ENCODE data around the gene MYOM3.

MYOM3 gene

GRCh38 chr1:24125456-24125855, 13.5 kb upstream of the MYOM3 start:
- Mint-ChIP-seq H3K27ac (no peak overlapping the region), H3K9me3 (no peaks in the 10 kb centered on the region), H3K4me1 (no peaks in the 10 kb centered on the region), H3K36me3 (no peaks in the 10 kb centered on the region), H3K4me3 (no peak overlapping the region)
- DNase-seq (ENCODE audit: low spot score in 2 of 2) = no peak
- ATAC-seq = no peak

- Mint-ChIP-seq H3K4me1 (no peaks in the 10 kb centered on the region), H3K36me3 (no peaks in the 10 kb centered on the region), H3K27ac (no peak overlapping the region), H3K9me3 (no peaks in the 10 kb centered on the region), H3K4me3 (no peak overlapping the region)
- ATAC-seq (no peak), DNase-seq (ENCODE audit: low spot score in 2 of 2) (no peak)
Measured at GRCh38 chr1:24124980-24125379, 13.0 kb upstream of the MYOM3 start.

DNA sequence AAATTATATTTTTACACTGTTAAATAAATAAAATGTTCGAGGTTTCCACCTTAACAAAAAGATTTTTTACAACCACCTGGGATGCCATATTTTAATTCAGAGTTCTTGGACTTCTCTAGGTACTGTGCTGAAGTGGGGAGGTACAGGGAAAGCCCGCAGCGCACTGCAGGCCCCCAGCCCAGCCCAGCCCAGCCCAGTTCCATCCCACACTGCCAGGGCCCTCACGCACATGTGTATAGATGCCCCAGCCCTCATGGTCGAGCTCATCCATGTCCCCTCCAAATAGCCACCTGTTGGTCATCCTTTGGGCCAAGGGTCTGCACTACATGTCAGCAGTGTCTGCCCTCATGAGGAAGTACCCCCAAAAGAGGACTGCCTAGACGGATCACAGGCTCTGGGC, 11.7 kb upstream of the MYOM3 start:
- no peaks in the 10 kb centered on the region for H3K4me1 Mint-ChIP-seq
- DNase-seq (ENCODE audit: low spot score in 2 of 2) (no peak), ATAC-seq (no peak)
- H3K36me3 Mint-ChIP-seq = no peaks in the 10 kb centered on the region
- H3K27ac Mint-ChIP-seq = no peak overlapping the region
- H3K9me3 Mint-ChIP-seq = no peaks in the 10 kb centered on the region
- H3K4me3 Mint-ChIP-seq = no peak overlapping the region

- H3K4me3 Mint-ChIP-seq = no peak overlapping the region
- DNase-seq (ENCODE audit: low spot score in 2 of 2) = no peak
- H3K4me1 Mint-ChIP-seq = no peaks in the 10 kb centered on the region
- no peaks in the 10 kb centered on the region for H3K36me3 Mint-ChIP-seq
- no peak overlapping the region for H3K27ac Mint-ChIP-seq
- H3K9me3 Mint-ChIP-seq = no peaks in the 10 kb centered on the region
- ATAC-seq = no peak
Measured at GRCh38 chr1:24122776-24123175, 10.8 kb upstream of the MYOM3 start.

DNA sequence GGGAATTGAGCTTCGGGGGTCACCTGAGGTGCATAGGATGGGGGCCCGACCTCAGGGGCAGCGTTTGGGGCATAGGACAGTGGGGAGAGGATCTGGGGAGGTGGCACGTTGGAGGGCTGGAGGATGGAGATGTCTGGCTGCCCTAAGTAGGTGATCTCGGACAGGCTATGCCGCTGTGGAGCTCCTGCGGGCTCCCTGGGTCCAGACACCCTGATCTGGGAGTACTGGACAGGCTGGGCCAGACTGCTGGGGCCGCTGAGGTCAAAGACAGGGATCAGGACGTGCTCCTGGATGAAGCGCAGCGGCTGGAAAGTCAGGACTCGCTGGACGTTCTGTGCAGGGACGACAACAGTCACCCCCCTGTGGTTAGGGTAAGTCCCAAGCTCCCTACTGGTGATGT, 9.5 kb upstream of the MYOM3 start:
- no peak for ATAC-seq
- H3K27ac Mint-ChIP-seq = no peak overlapping the region
- DNase-seq (ENCODE audit: low spot score in 2 of 2) = no peak
- no peaks in the 10 kb centered on the region for H3K36me3 Mint-ChIP-seq
- H3K4me3 Mint-ChIP-seq = no peak overlapping the region
- H3K4me1 Mint-ChIP-seq = no peaks in the 10 kb centered on the region
- H3K9me3 Mint-ChIP-seq = no peaks in the 10 kb centered on the region

- no peaks in the 10 kb centered on the region for H3K4me1 Mint-ChIP-seq
- no peaks in the 10 kb centered on the region for H3K9me3 Mint-ChIP-seq
- DNase-seq (ENCODE audit: low spot score in 2 of 2) (no peak), ATAC-seq (no peak)
- H3K36me3 Mint-ChIP-seq = no peaks in the 10 kb centered on the region
- H3K4me3 Mint-ChIP-seq = no peak overlapping the region
- H3K27ac Mint-ChIP-seq = no peak overlapping the region
Measured at GRCh38 chr1:24120965-24121364, 9.0 kb upstream of the MYOM3 start.

DNA sequence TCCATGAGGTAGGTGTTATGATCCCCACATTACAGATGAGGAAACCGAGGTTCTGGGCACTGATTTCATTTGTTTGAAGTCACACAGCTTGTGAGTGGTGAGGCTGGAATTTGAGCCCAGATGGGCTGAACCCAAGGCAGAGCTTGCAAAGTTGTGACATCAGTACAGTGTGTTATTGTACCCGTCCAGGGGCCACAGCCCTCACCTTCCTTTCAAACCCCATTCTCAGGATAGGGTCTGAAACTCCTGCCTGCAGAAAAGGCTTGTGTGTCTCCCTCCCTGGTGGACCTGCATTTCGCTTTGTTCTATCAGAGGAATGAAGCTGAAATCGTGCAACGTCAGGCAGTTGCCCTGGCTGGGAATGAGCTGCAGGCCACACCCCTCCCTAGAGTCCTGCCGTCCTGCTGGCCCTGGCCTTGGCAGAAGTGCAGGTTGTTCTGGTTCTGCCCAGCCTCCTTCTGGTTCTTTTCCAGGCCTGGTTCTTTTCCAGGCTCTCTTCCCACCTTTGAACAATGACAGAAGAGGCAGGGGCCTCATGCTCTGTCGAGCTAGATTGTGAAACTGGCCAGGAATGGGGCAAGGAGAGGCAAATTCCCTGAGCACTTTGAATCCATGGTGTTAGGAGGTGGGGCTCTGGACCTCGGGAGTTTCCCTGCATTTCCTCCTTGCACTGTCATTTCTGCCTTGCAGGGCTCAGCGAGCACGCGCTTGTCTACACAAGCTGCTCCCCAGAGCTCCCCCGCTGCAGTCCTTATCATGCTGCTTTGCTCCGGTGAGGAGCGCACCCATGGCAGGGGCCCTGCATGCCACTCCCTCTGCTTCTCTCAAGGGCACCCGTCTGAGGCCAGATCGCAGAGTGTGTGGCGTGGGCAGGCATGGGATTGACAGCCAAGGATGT, 8.2 kb upstream of the MYOM3 start:
- no peak for ATAC-seq
- Mint-ChIP-seq H3K27ac (no peak overlapping the region), H3K9me3 (no peaks in the 10 kb centered on the region), H3K36me3 (no peaks in the 10 kb centered on the region), H3K4me1 (no peaks in the 10 kb centered on the region), H3K4me3 (no peak overlapping the region)
- no peak for DNase-seq (ENCODE audit: low spot score in 2 of 2)

GRCh38 chr1:24119489-24119858, 7.5 kb upstream of the MYOM3 start:
- Mint-ChIP-seq H3K4me3 (no peak overlapping the region), H3K36me3 (no peaks in the 10 kb centered on the region), H3K4me1 (no peaks in the 10 kb centered on the region), H3K27ac (no peak overlapping the region), H3K9me3 (no peaks in the 10 kb centered on the region)
- DNase-seq (ENCODE audit: low spot score in 2 of 2) (no peak), ATAC-seq (no peak)

DNA sequence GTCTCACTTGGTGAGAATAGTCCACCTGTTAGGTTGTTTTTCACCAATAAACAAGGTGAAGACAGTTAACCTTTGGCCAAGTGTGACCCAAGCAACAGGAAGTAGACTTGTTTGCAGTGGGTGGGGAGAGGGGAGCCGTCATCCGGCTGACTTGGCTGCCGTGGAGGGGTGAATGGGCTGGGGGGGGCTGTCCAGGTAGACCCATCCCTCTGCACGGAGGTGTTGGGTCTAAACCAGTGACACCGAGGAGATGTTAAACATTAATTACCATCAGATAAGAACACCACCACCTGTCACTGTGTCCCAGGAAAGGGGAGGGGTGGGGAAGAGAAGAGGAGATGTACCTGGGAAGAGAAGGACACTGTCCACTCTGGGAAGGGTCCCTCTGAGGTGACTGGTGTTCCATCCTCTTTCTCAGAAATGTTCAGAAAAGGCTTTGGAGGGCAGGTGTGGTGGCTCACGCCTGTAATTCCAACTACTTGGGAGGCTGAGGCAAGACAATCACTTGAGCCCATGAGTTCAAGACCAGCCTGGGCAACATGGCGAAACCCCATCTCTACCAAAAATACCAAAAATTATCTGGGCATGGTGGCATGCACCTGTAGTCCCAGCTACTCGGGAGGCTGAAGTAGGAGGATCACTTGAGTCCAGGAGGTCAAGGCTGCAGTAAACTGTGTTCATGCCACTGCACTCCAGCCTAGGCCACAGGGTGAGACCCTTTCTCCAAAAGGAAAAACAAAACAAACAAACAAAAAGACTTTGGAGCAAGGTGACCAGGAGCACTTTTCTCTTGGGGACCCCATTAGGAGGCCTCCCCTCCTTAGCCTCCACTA, 6.7 kb upstream of the MYOM3 start:
- no peaks in the 10 kb centered on the region for H3K36me3 Mint-ChIP-seq
- H3K27ac Mint-ChIP-seq = no peak overlapping the region
- no peak for ATAC-seq
- no peaks in the 10 kb centered on the region for H3K9me3 Mint-ChIP-seq
- no peak for DNase-seq (ENCODE audit: low spot score in 2 of 2)
- no peak overlapping the region for H3K4me3 Mint-ChIP-seq
- H3K4me1 Mint-ChIP-seq = no peaks in the 10 kb centered on the region

DNA sequence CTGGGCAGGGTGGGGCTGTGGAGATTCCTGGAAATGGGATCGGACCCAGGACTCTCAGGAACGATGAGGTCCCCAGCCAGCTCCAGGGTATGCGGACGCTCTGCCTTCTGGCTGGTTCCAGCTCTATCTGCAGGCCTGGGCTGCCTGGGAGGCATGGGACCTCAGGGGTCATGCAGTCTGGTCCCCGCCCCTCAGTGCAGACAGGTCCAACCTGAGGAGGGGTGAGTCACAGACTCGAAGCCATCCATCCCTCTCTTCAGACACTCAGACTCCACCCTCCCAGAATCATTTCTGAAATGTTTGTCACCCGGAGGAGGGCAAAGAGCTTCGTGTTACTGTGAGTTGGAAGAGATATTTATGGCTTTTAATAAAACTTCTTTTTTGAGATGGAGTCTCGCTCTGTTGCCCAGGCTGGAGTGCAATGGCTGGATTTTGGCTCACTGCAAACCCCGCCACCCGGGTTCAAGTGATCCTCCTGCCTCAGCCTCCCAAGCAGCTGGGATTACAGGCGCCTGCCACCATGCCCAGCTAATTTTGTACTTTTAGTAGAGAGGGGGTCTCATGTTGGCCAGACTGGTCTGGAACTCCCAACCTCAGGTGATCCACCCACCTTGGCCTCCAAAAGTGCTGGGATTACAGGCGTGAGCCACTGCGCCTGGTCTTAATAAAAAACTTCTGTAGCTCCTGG, 5.9 kb upstream of the MYOM3 start:
- Mint-ChIP-seq H3K4me3 (no peak overlapping the region), H3K27ac (no peak overlapping the region), H3K9me3 (no peaks in the 10 kb centered on the region), H3K4me1 (peaks cover 6% of the 10 kb centered on the region), H3K36me3 (no peaks in the 10 kb centered on the region)
- ATAC-seq (peak; percentile 46), DNase-seq (ENCODE audit: low spot score in 2 of 2) (no peak)

- H3K4me3 Mint-ChIP-seq = no peak overlapping the region
- H3K4me1 Mint-ChIP-seq = peaks cover 14% of the 10 kb centered on the region
- no peak for ATAC-seq
- no peak overlapping the region for H3K27ac Mint-ChIP-seq
- no peak for DNase-seq (ENCODE audit: low spot score in 2 of 2)
- H3K36me3 Mint-ChIP-seq = no peaks in the 10 kb centered on the region
- H3K9me3 Mint-ChIP-seq = no peaks in the 10 kb centered on the region
Measured at GRCh38 chr1:24117132-24117531, 5.2 kb upstream of the MYOM3 start.

DNA sequence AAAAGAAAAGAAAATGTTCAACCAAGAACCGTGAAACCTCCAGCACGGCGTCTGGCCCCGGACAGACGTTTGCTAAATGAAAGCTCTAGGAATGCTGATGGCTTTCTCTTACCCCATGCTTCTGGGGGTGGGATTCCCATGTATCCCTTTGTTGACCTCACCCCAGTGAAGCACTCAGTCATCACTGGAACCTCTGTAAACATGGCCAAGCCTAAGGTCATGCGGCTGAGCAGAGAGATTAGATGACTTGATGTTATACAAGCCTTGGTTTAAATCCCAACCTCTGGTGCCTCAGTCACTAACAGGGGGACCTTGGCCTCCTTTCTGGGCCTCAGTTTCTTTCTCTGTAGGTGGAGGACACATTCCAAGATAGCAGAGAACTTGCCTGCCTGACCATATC, 2.8 kb upstream of the MYOM3 start:
- ATAC-seq = no peak

GRCh38 chr1:24113641-24114033, 1.7 kb upstream of the MYOM3 start:
- DNase-seq (ENCODE audit: low spot score in 2 of 2) (no peak), ATAC-seq (no peak)
- Mint-ChIP-seq H3K4me3 (no peak overlapping the region), H3K36me3 (no peaks in the 10 kb centered on the region), H3K27ac (no peak overlapping the region), H3K4me1 (peaks cover 27% of the 10 kb centered on the region), H3K9me3 (no peaks in the 10 kb centered on the region)

More for the DNA sequence above, 2.8 kb upstream of the MYOM3 start:
- DNase-seq (ENCODE audit: low spot score in 2 of 2) = no peak
- H3K9me3 Mint-ChIP-seq = no peaks in the 10 kb centered on the region
- H3K4me1 Mint-ChIP-seq = peaks cover 21% of the 10 kb centered on the region
- no peak overlapping the region for H3K27ac Mint-ChIP-seq
- H3K4me3 Mint-ChIP-seq = no peak overlapping the region
- H3K36me3 Mint-ChIP-seq = no peaks in the 10 kb centered on the region

DNA sequence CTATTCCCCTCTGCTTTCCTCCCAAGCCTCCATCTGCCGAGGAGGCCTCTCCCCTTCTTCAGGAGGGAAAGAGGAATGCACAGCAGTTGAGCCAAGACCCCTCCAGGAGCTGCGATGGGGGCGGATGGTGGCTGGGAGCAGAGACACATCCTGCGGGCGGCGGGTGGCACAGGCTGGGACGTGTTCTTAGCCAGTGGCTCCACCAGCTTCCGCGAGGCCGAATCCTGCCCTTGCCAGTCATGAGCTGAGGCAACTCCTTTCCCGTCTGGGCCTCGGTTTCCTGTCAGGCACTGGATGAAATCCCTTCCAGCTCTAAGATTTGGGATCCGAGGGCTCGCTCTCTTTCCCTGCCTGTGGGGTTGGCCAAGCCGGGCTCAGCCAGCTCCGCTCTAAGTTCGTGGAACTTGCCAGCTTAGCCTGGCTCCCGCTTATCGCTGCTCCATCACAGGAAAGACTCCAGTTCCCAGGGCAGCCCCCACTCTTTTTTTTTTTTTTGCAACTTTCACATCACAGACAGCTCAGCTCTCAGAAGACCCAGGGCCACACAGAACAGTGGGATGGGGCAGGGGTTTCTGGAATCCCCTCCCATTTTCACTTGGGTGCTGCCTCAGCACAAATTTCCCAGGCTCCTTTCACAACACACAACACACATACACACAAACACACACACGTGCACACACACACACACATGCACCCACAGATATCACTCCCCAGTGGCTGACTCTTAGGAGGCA, 506 bp downstream of the MYOM3 start:
- DNase-seq (ENCODE audit: low spot score in 2 of 2) = no peak
- ATAC-seq = no peak
- H3K36me3 Mint-ChIP-seq = no peaks in the 10 kb centered on the region
- peaks cover 27% of the 10 kb centered on the region for H3K4me1 Mint-ChIP-seq
- no peaks in the 10 kb centered on the region for H3K9me3 Mint-ChIP-seq
- H3K4me3 Mint-ChIP-seq = no peak overlapping the region
- H3K27ac Mint-ChIP-seq = no peak overlapping the region

DNA sequence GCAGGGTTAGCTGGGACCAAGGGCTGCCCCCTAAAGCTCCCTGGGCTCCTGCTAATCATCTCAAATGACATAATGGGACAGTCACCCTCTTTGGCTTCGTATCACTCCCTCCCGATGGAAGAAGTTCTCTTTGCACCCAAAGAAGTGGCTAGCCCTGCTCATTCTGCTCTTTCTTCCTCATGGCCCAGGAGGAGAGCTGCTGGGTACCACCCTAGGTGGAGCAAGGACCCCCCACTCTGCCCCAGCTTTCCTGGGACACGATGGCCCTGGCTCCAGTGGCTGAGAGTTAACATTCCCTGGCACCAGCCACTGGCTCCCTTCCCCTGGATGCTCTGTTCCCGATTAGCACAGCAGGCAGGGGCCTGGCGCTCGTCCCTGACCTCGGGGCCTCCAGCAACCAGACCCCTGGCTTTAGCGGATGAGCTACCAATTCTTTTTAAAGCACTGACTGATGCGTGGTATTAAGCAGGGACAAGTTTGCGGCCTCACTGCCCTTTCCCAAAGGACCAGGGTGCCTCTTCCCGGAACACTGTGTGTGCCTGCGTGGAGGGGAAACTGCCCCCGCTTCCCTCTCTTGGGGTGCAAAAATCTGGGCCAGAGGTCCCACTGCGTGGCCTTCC, 1.2 kb downstream of the MYOM3 start:
- no peak overlapping the region for H3K4me3 Mint-ChIP-seq
- no peaks in the 10 kb centered on the region for H3K36me3 Mint-ChIP-seq
- DNase-seq (ENCODE audit: low spot score in 2 of 2) (no peak), ATAC-seq (no peak)
- peaks cover 27% of the 10 kb centered on the region for H3K4me1 Mint-ChIP-seq
- no peak overlapping the region for H3K27ac Mint-ChIP-seq
- H3K9me3 Mint-ChIP-seq = no peaks in the 10 kb centered on the region
